Neural progenitor cell (in vitro differentiated cells): ENCODE measurements around the gene PEAK3. TPM values are rescaled to one million over a fixed set of nuclear protein-coding genes. Genes with fewer than 3 reads are reported as not detected.

Experiments
- DNase-seq: peaks from one replicate; pipeline ENCODE4 v3.0.0-alpha.2; 2016; ENCODE audit warnings: low spot score
- H2AFZ ChIP-seq: fragments of 200-600 bp; sonication (generic); replicated peaks from 2 replicates; pipeline ENCODE4 v1.6.1; 2016; ENCODE audit warnings: antibody characterized with exemption
- H3F3A ChIP-seq: fragments of 200-600 bp; sonication (generic); 2 replicates; pipeline ENCODE4 v1.6.1; 2016; ENCODE audit warnings: antibody characterized with exemption, low read depth
- H3K27ac ChIP-seq: fragments of 200-600 bp; sonication (generic); 2 replicates; pipeline ENCODE4 v1.5.1; 2016; ENCODE audit warnings: mild to moderate bottlenecking
- H3K27me3 ChIP-seq: fragments of 200-600 bp; sonication (generic); 2 replicates; pipeline ENCODE4 v1.6.1; 2016; ENCODE audit warnings: mild to moderate bottlenecking, moderate library complexity
- H3K36me3 ChIP-seq: fragments of 200-600 bp; sonication (generic); 2 replicates; pipeline ENCODE4 v1.5.1; 2016
- H3K4me1 ChIP-seq: fragments of 200-600 bp; sonication (generic); 2 replicates; pipeline ENCODE4 v1.6.1; 2016; ENCODE audit warnings: mixed run types
- H3K4me2 ChIP-seq: fragments of 200-600 bp; sonication (generic); 2 replicates; pipeline ENCODE4 v1.6.1; 2016
- H3K4me3 ChIP-seq: fragments of 200-600 bp; sonication (generic); 2 replicates; pipeline ENCODE4 v1.5.1; 2016
- H3K79me2 ChIP-seq: fragments of 200-600 bp; sonication (generic); 2 replicates; pipeline ENCODE4 v1.6.1; 2016; ENCODE audit warnings: low read depth
- H3K9ac ChIP-seq: fragments of 200-600 bp; sonication (generic); 2 replicates; pipeline ENCODE4 v1.6.1; 2016
- H3K9me3 ChIP-seq: fragments of 200-600 bp; sonication (generic); 2 replicates; pipeline ENCODE4 v1.5.1; 2016; ENCODE audit warnings: low read depth
- H4K20me1 ChIP-seq: fragments of 200-600 bp; sonication (generic); 2 replicates; pipeline ENCODE4 v1.6.1; 2016; ENCODE audit warnings: low read depth
- H3K27ac Mint-ChIP-seq: 3 replicates; pipeline ENCODE4 v1.8.0; 2021; ENCODE audit warnings: mixed read lengths
- H3K27me3 Mint-ChIP-seq: 2 replicates; pipeline ENCODE4 v1.8.0; 2022; ENCODE audit warnings: low read depth, mild to moderate bottlenecking, inconsistent platforms, moderate library complexity, mixed read lengths; ENCODE audit not compliant: insufficient read depth
- H3K36me3 Mint-ChIP-seq: 3 replicates; pipeline ENCODE4 v1.8.0; 2021; ENCODE audit warnings: mixed read lengths
- H3K4me1 Mint-ChIP-seq: 3 replicates; pipeline ENCODE4 v1.8.0; 2021; ENCODE audit warnings: mixed read lengths
- H3K4me3 Mint-ChIP-seq: 3 replicates; pipeline ENCODE4 v1.8.0; 2021; ENCODE audit warnings: mild to moderate bottlenecking, moderate library complexity, mixed read lengths
- H3K9me3 Mint-ChIP-seq: 3 replicates; pipeline ENCODE4 v1.8.0; 2020; ENCODE audit warnings: mixed read lengths
- CTCF ChIP-seq: fragments of 200-600 bp; sonication (generic); IDR thresholded peaks from 2 replicates; pipeline ENCODE4 v1.5.1; 2017; ENCODE audit warnings: antibody characterized with exemption, mild to moderate bottlenecking
- EZH2 ChIP-seq: fragments of 200-600 bp; sonication (generic); IDR thresholded peaks from 2 replicates; pipeline ENCODE4 v1.6.1; 2017; ENCODE audit warnings: antibody characterized with exemption, mild to moderate bottlenecking, moderate library complexity
- EZH2phosphoT487 ChIP-seq: fragments of 200-600 bp; sonication (generic); IDR thresholded peaks from 2 replicates; pipeline ENCODE4 v1.6.1; 2017; ENCODE audit warnings: antibody characterized with exemption
- total RNA-seq: library from RNA; depleted of rRNA; stranded (reverse); fragments of >200 nt; gene quantifications from 2 replicates; pipeline ENCODE4 v1.2.3, GENCODE V29; 2015; ENCODE audit warnings: low replicate concordance

PEAK3 gene
- total RNA-seq, 1 donor from 2014 or later = not detected

- no peaks in the 10 kb centered on the region for H3K36me3 ChIP-seq
- H3K9ac ChIP-seq = no peak overlapping the region
- peaks cover 11% of the 10 kb centered on the region for H3K4me1 Mint-ChIP-seq
- H3K36me3 Mint-ChIP-seq = no peaks in the 10 kb centered on the region
- TF ChIP-seq EZH2 (no peak), EZH2phosphoT487 (no peak), CTCF (peak; percentile 81)
- peaks cover 4% of the 10 kb centered on the region for H3F3A ChIP-seq
- H3K27me3 Mint-ChIP-seq = peaks cover 19% of the 10 kb centered on the region
- H3K9me3 ChIP-seq = no peaks in the 10 kb centered on the region
- peaks cover 33% of the 10 kb centered on the region for H3K27me3 ChIP-seq
- H4K20me1 ChIP-seq = no peaks in the 10 kb centered on the region
- H2AFZ ChIP-seq = peak overlapping the region; percentile 26
- H3K4me3 ChIP-seq = no peak overlapping the region
- H3K27ac ChIP-seq = no peak overlapping the region
- peak overlapping the region; percentile 18 for H3K4me2 ChIP-seq
- DNase-seq = peak; percentile 86
- H3K27ac Mint-ChIP-seq = no peak overlapping the region
- peaks cover 18% of the 10 kb centered on the region for H3K9me3 Mint-ChIP-seq
- no peak overlapping the region for H3K4me3 Mint-ChIP-seq
- peaks cover 4% of the 10 kb centered on the region for H3K4me1 ChIP-seq
- H3K79me2 ChIP-seq = no peaks in the 10 kb centered on the region
Observed at GRCh38 chr19:2315818-2316353, 33.9 kb upstream of the PEAK3 start.

- Mint-ChIP-seq H3K9me3 (peaks cover 18% of the 10 kb centered on the region), H3K36me3 (no peaks in the 10 kb centered on the region)
Observed at GRCh38 chr19:2315121-2315817, 33.3 kb upstream of the PEAK3 start.

GRCh38 chr19:2312820-2313501 lies 31.0 kb upstream of the PEAK3 start:
- TF ChIP-seq CTCF (no peak), EZH2phosphoT487 (no peak), EZH2 (no peak)

More at GRCh38 chr19:2315121-2315817, 33.3 kb upstream of the PEAK3 start:
- H3F3A ChIP-seq = peaks cover 4% of the 10 kb centered on the region
- H3K36me3 ChIP-seq = no peaks in the 10 kb centered on the region
- H3K9ac ChIP-seq = no peak overlapping the region
- H3K27me3 Mint-ChIP-seq = peaks cover 18% of the 10 kb centered on the region
- H3K9me3 ChIP-seq = no peaks in the 10 kb centered on the region
- H3K27me3 ChIP-seq = peaks cover 36% of the 10 kb centered on the region
- no peak for DNase-seq
- H3K4me1 ChIP-seq = peaks cover 4% of the 10 kb centered on the region
- H3K4me2 ChIP-seq = no peak overlapping the region
- H3K27ac Mint-ChIP-seq = no peak overlapping the region
- H3K4me3 ChIP-seq = no peak overlapping the region
- no peak overlapping the region for H3K27ac ChIP-seq
- peak overlapping the region; percentile 28 for H3K4me3 Mint-ChIP-seq
- H4K20me1 ChIP-seq = no peaks in the 10 kb centered on the region
- H2AFZ ChIP-seq = no peak overlapping the region
- peaks cover 11% of the 10 kb centered on the region for H3K4me1 Mint-ChIP-seq
- H3K79me2 ChIP-seq = no peaks in the 10 kb centered on the region
- no peak for TF ChIP-seq CTCF
- no peak for TF ChIP-seq EZH2
- TF ChIP-seq EZH2phosphoT487 = no peak

More at GRCh38 chr19:2312820-2313501, 31.0 kb upstream of the PEAK3 start:
- no peaks in the 10 kb centered on the region for H3K36me3 ChIP-seq
- DNase-seq = no peak
- peaks cover 20% of the 10 kb centered on the region for H3K9me3 Mint-ChIP-seq
- no peak overlapping the region for H2AFZ ChIP-seq
- H3K27ac ChIP-seq = no peak overlapping the region
- peaks cover 4% of the 10 kb centered on the region for H3F3A ChIP-seq
- H3K27ac Mint-ChIP-seq = no peak overlapping the region
- H3K4me2 ChIP-seq = no peak overlapping the region
- no peaks in the 10 kb centered on the region for H3K36me3 Mint-ChIP-seq
- no peak overlapping the region for H3K4me3 ChIP-seq
- no peaks in the 10 kb centered on the region for H3K79me2 ChIP-seq
- peaks cover 15% of the 10 kb centered on the region for H3K27me3 Mint-ChIP-seq
- H3K9me3 ChIP-seq = no peaks in the 10 kb centered on the region
- H3K4me1 Mint-ChIP-seq = peaks cover 15% of the 10 kb centered on the region
- no peak overlapping the region for H3K4me3 Mint-ChIP-seq
- peaks cover 4% of the 10 kb centered on the region for H3K4me1 ChIP-seq
- peaks cover 58% of the 10 kb centered on the region for H3K27me3 ChIP-seq
- H4K20me1 ChIP-seq = no peaks in the 10 kb centered on the region
- no peak overlapping the region for H3K9ac ChIP-seq
